ENCODE data around the gene NEMP1. TPM values are rescaled to one million over a fixed set of nuclear protein-coding genes. Genes with fewer than 3 reads are reported as not detected.

The NEMP1 gene
- polyA plus RNA-seq, 2 of the 4 experiments (the other 2 are of a cell fraction), result 12.7 to 28.4 TPM

DNA sequence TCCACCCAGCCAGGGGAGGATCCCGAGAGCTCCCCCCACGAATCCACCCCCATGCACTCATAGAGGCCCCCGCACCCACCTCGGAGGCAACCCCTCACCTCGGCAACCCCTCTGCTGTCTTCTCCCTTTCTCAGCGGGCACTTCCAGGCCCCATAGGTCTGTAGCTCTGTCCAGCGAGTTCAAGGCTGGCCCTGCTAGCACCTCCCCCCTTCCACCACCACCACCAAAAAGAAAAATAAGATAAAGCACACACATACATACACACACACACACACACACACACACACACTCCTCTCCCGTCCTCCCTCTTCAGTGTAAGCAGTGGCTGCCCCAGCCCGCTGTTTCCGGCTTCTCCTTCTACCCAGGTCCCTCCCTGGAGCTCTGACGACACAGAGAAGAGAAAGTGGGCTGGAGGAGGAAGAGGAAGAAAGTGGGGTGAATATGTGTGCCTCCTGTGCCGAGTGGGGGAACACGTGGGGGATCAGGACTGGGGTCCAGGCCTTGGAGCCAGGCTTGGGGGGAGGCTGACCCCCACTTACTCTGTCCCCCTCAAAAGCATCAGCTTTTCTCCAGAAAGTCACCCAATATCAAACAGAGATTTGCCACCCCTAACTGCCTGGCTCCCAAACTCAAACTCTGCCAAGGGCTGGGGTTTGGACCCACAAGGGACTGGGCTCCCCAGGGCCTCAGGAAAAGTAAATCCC, 32.6 kb upstream of the NEMP1 start, which contains the start of gene STAT6 (continued):
- no peak for TF ChIP-seq FOSL2 (IDR thresholded peaks at IDR 0.05)
- no peak for TF ChIP-seq FOSL2 (CRISPR knock-in tag; IDR thresholded peaks at IDR 0.05)
- no peak for TF ChIP-seq ZFP36 (IDR thresholded peaks at IDR 0.05; ENCODE audit: borderline replicate concordance, partially characterized antibody)
- TF ChIP-seq CEBPB (IDR thresholded peaks at IDR 0.05), result 0 out of 4 replicates have a peak, but pooled peaks of 1 of the 2 experiments have one; percentile 8
- TF ChIP-seq EP300 (IDR thresholded peaks at IDR 0.05), result no peak
- TF ChIP-seq NFE2L2 (conservative IDR thresholded peaks at IDR 0.05; ENCODE audit: low read length), result no peak
- TF ChIP-seq, protein P1, sequence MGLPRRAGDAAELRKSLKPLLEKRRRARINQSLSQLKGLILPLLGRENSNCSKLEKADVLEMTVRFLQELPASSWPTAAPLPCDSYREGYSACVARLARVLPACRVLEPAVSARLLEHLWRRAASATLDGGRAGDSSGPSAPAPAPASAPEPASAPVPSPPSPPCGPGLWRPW (IDR thresholded peaks at IDR 0.05), result no peak
- no peak for TF ChIP-seq EHMT2 (IDR thresholded peaks at IDR 0.05; ENCODE audit: low read depth)
- TF ChIP-seq SMC3 (IDR thresholded peaks at IDR 0.05), result no peak
- no peak for TF ChIP-seq RNF2 (IDR thresholded peaks at IDR 0.05; ENCODE audit: borderline replicate concordance, low read depth)
- no peak for TF ChIP-seq HOXB13 (CRISPR knock-in tag; IDR thresholded peaks at IDR 0.05; ENCODE audit: low read depth)
- no peak for TF ChIP-seq MAFK (IDR thresholded peaks at IDR 0.05; ENCODE audit: partially characterized antibody)
- TF ChIP-seq TFCP2L1 (CRISPR knock-in tag; IDR thresholded peaks at IDR 0.05), result 0 out of 2 replicates have a peak, but pooled peaks have one; percentile 44
- TF ChIP-seq KDM5A (IDR thresholded peaks at IDR 0.05), result no peak
- TF ChIP-seq, protein P2, sequence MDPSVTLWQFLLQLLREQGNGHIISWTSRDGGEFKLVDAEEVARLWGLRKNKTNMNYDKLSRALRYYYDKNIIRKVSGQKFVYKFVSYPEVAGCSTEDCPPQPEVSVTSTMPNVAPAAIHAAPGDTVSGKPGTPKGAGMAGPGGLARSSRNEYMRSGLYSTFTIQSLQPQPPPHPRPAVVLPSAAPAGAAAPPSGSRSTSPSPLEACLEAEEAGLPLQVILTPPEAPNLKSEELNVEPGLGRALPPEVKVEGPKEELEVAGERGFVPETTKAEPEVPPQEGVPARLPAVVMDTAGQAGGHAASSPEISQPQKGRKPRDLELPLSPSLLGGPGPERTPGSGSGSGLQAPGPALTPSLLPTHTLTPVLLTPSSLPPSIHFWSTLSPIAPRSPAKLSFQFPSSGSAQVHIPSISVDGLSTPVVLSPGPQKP (IDR thresholded peaks at IDR 0.05; ENCODE audit: low read depth, low read length), result no peak
- TF ChIP-seq HDAC2 (IDR thresholded peaks at IDR 0.05), result no peak

DNA sequence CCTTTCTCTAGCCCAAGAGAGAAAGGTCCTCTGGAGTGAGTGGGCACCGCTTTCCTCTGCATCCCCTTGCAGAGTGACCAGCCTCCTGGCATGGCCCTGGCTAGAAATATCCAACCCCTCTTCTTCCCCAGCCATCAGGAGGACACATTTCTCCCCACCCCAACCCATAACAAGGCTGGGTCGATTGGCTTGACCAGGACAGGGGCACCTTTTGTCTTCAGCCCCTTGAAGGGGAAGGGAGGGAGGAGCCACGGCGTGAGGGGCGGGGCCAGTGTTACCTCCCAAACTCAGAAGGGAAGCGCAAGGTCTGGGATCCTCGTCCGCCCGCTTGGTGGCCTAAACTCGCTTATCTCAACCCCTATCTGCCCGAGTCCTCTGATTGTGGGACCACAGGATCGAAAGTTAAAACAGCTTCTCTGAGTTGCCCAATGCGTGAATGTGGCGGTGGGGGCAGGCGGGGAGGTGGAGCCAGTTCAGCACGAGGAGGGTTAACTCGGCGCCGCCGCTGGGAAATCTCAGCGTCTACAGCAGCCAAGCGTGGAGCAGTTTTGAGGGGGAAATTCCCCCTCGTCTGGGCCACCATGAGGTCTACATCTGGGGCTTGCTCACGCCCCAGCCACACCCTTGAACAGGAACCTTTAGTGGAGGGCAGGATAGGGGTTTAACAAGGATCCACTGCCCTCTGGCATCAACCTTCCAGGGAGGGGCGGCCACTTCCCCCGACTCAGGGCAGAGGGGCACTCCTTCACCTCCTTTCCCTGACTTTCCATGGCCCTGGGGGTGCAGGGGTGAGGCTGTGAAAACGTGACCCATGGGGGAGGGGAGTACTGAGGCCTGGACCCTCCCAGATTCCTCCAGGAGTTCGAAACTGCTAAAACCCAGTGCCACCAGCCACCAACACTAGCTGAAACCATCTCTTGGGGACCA, 31.8 kb upstream of the NEMP1 start:
- H3K27ac ChIP-seq, result peak overlapping the region; percentile 92 to 98
- H3K4me1 ChIP-seq, result peaks cover 19% of the 10 kb centered on the region
- DNase-seq (ENCODE audit: low read depth in 1 of 2, low spot score in 1 of 2) (peak; percentile 64 to 75), ATAC-seq (peak; percentile 55 to 70), FAIRE-seq (no peak)
- ChIA-PET POLR2A (interaction anchor here (0.6 to 3.5 kb wide), 11 partner anchors 9 to 384 kb away, joined by 3 to 143 read pairs (median 11); partner anchors contain the start of genes LRP1, NAB2, NACA and NEMP1), CTCF (interaction anchor here (0.9 to 13.4 kb wide), 17 partner anchors 12 to 422 kb away, joined by 3 to 440 read pairs (median 23); partner anchors contain the start of genes LRP1, MYO1A, NAB2 and NEMP1)
- H3K4me3 ChIP-seq, result peak overlapping the region; percentile 59
- WGBS (ENCODE audit: missing lambda C conversion rate), result 5% methylated on average over 28 of the region's 28 CpGs
- no peaks in the 10 kb centered on the region for H3K9me3 ChIP-seq
- peak overlapping the region; percentile 98 for H3K4me2 ChIP-seq
- TF ChIP-seq ZSCAN20 (CRISPR knock-in tag; IDR thresholded peaks at IDR 0.05) (no peak), FOSB (CRISPR knock-in tag; IDR thresholded peaks at IDR 0.05) (no peak), GATA3 (IDR thresholded peaks at IDR 0.05; ENCODE audit: borderline replicate concordance) (peak; percentile 49; the same call in 1 of the 2 replicates), HOXB5 (CRISPR knock-in tag; IDR thresholded peaks at IDR 0.05) (no peak), ZC3H11A (IDR thresholded peaks at IDR 0.05) (no peak), SMC3 (IDR thresholded peaks at IDR 0.05) (no peak), ZNF302 (CRISPR knock-in tag; IDR thresholded peaks at IDR 0.05) (no peak), EP300 (IDR thresholded peaks at IDR 0.05) (no peak), JUN (IDR thresholded peaks at IDR 0.05) (peak in 1 of 2 experiments; percentile 36; a peak in 1 of 5 replicates), CEBPB (IDR thresholded peaks at IDR 0.05) (peak in 1 of 2 experiments; percentile 35; a peak in 1 of 4 replicates), HOXB13 (CRISPR knock-in tag; IDR thresholded peaks at IDR 0.05; ENCODE audit: low read depth) (no peak), MYC (IDR thresholded peaks at IDR 0.05; ENCODE audit: borderline replicate concordance, low read length) (peak; percentile 80)
- TF ChIP-seq, protein P3, sequence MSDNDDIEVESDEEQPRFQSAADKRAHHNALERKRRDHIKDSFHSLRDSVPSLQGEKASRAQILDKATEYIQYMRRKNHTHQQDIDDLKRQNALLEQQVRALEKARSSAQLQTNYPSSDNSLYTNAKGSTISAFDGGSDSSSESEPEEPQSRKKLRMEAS (IDR thresholded peaks at IDR 0.05), result peak; percentile 83
- TF ChIP-seq, protein P4, sequence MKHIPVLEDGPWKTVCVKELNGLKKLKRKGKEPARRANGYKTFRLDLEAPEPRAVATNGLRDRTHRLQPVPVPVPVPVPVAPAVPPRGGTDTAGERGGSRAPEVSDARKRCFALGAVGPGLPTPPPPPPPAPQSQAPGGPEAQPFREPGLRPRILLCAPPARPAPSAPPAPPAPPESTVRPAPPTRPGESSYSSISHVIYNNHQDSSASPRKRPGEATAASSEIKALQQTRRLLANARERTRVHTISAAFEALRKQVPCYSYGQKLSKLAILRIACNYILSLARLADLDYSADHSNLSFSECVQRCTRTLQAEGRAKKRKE (CRISPR knock-in tag; IDR thresholded peaks at IDR 0.05; ENCODE audit: low read depth), result no peak
- TF ChIP-seq, protein P5, sequence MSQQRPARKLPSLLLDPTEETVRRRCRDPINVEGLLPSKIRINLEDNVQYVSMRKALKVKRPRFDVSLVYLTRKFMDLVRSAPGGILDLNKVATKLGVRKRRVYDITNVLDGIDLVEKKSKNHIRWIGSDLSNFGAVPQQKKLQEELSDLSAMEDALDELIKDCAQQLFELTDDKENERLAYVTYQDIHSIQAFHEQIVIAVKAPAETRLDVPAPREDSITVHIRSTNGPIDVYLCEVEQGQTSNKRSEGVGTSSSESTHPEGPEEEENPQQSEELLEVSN (IDR thresholded peaks at IDR 0.05; ENCODE audit: borderline replicate concordance, low read depth), result peak; percentile 72; the same call in 1 of the 2 replicates
- TF ChIP-seq, protein P1 (IDR thresholded peaks at IDR 0.05), result no peak
- TF ChIP-seq, protein P6, sequence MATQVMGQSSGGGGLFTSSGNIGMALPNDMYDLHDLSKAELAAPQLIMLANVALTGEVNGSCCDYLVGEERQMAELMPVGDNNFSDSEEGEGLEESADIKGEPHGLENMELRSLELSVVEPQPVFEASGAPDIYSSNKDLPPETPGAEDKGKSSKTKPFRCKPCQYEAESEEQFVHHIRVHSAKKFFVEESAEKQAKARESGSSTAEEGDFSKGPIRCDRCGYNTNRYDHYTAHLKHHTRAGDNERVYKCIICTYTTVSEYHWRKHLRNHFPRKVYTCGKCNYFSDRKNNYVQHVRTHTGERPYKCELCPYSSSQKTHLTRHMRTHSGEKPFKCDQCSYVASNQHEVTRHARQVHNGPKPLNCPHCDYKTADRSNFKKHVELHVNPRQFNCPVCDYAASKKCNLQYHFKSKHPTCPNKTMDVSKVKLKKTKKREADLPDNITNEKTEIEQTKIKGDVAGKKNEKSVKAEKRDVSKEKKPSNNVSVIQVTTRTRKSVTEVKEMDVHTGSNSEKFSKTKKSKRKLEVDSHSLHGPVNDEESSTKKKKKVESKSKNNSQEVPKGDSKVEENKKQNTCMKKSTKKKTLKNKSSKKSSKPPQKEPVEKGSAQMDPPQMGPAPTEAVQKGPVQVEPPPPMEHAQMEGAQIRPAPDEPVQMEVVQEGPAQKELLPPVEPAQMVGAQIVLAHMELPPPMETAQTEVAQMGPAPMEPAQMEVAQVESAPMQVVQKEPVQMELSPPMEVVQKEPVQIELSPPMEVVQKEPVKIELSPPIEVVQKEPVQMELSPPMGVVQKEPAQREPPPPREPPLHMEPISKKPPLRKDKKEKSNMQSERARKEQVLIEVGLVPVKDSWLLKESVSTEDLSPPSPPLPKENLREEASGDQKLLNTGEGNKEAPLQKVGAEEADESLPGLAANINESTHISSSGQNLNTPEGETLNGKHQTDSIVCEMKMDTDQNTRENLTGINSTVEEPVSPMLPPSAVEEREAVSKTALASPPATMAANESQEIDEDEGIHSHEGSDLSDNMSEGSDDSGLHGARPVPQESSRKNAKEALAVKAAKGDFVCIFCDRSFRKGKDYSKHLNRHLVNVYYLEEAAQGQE (IDR thresholded peaks at IDR 0.05), result no peak
